HepG2 (cell line): ENCODE results near the gene GLT1D1. TPM values are rescaled to one million over a fixed set of nuclear protein-coding genes. Genes with fewer than 3 reads are reported as not detected.

Source experiments
- AGO1 ChIP-seq: fragments of 200-400 bp; formaldehyde crosslinking; IDR thresholded peaks from 2 replicates; pipeline ENCODE4 v1.6.1; 2017; ENCODE audit warnings: mild to moderate bottlenecking, low read depth, low read length, moderate library complexity; ENCODE audit not compliant: poor library complexity, severe bottlenecking
- HMG20A ChIP-seq: IDR thresholded peaks from 2 replicates; pipeline ENCODE4 v1.6.1; 2016; ENCODE audit warnings: borderline replicate concordance
- HMG20B ChIP-seq: conservative IDR thresholded peaks from 2 replicates; pipeline ENCODE4 v1.6.1; 2016; ENCODE audit warnings: missing genetic modification reagents, missing compliant biosample characterization
- HNF4A ChIP-seq: sonication (generic); formaldehyde crosslinking; IDR thresholded peaks from 2 replicates; pipeline ENCODE4 v1.4.0; 2020; ENCODE audit warnings: missing genetic modification reagents
- IRX3 ChIP-seq: sonication (generic); formaldehyde crosslinking; IDR thresholded peaks from 2 replicates; pipeline ENCODE4 v1.8.1; 2023; ENCODE audit warnings: mild to moderate bottlenecking, low read depth, missing genetic modification reagents, borderline replicate concordance
- KDM2A ChIP-seq: sonication (generic); formaldehyde crosslinking; IDR thresholded peaks from 2 replicates; pipeline ENCODE4 v1.4.0; 2020; ENCODE audit warnings: low read depth, missing genetic modification reagents, borderline replicate concordance
- PCBP1 ChIP-seq: fragments of 200-400 bp; formaldehyde crosslinking; IDR thresholded peaks from 2 replicates; pipeline ENCODE4 v1.6.1; 2017; ENCODE audit warnings: mild to moderate bottlenecking, low read depth, low read length, borderline replicate concordance
- PHF5A ChIP-seq: IDR thresholded peaks from one replicate; pipeline ENCODE4 v1.6.1; 2018; ENCODE audit warnings: low read depth, missing genetic modification reagents; ENCODE audit not compliant: unreplicated experiment
- SIN3A ChIP-seq: IDR thresholded peaks from 2 replicates; pipeline ENCODE4 v1.6.1; 2011; ENCODE audit warnings: low read depth, mild to moderate bottlenecking, control low read depth, low read length, borderline replicate concordance
- ZNF124 ChIP-seq: sonication (generic); formaldehyde crosslinking; IDR thresholded peaks from 2 replicates; pipeline ENCODE4 v1.4.0; 2020; ENCODE audit warnings: missing genetic modification reagents
- ZNF232 ChIP-seq: sonication (generic); formaldehyde crosslinking; IDR thresholded peaks from 2 replicates; pipeline ENCODE4 v1.4.0; 2020; ENCODE audit warnings: missing genetic modification reagents, borderline replicate concordance
- ZNF619 ChIP-seq: sonication (generic); formaldehyde crosslinking; IDR thresholded peaks from 2 replicates; pipeline ENCODE4 v1.4.0; 2020; ENCODE audit warnings: mild to moderate bottlenecking, missing genetic modification reagents
- ZNF703 ChIP-seq: sonication (generic); formaldehyde crosslinking; IDR thresholded peaks from 2 replicates; pipeline ENCODE4 v1.5.1; 2020; ENCODE audit warnings: missing genetic modification reagents, mild to moderate bottlenecking, moderate library complexity, borderline replicate concordance
- ZNF878 ChIP-seq: sonication (generic); formaldehyde crosslinking; IDR thresholded peaks from 2 replicates; pipeline ENCODE4 v1.8.1; 2023; ENCODE audit warnings: mild to moderate bottlenecking, missing genetic modification reagents, moderate library complexity
- ZSCAN30 ChIP-seq: sonication (generic); formaldehyde crosslinking; IDR thresholded peaks from 2 replicates; pipeline ENCODE4 v1.5.0; 2020; ENCODE audit warnings: mild to moderate bottlenecking, missing genetic modification reagents
- polyA plus RNA-seq, 8 experiments: library from polyadenylated mRNA; depleted of rRNA in 3 of 8; stranded (reverse) in 7 of 8; unstranded in 1 of 8; fragments of >200 nt; fragmentation: Illumina TruSeq in 4 of 8; extraction: Trizol in 4 of 8; gene quantifications; 2 replicates each; pipeline versions ENCODE4 v1.2.1 to v1.2.3, GENCODE V29; 2011 to 2016; ENCODE audit warnings: low read depth in 4 of 8, missing spikeins in 1 of 8, mixed read lengths in 1 of 8; ENCODE audit not compliant: insufficient read depth in 1 of 8
- total RNA-seq, 5 experiments: library from RNA; depleted of rRNA; stranded (reverse); fragments of >200 nt; fragmentation: Illumina TruSeq; extraction: Trizol; gene quantifications; 2 replicates each; pipeline ENCODE4 v1.2.3, GENCODE V29; 2016; ENCODE audit warnings: low read depth in 1 of 5
- TF ChIP-seq, protein P1 (sequence below): sonication (generic); formaldehyde crosslinking; conservative IDR thresholded peaks from 2 replicates; pipeline ENCODE4 v1.4.0; 2020; ENCODE audit warnings: mild to moderate bottlenecking, missing genetic modification reagents, moderate library complexity
- TF ChIP-seq, protein P2 (sequence below): sonication (generic); IDR thresholded peaks from 2 replicates; pipeline ENCODE4 v1.6.1; 2016; ENCODE audit warnings: low read depth, borderline replicate concordance
- TF ChIP-seq, protein P3 (sequence below): sonication (generic); formaldehyde crosslinking; IDR thresholded peaks from 2 replicates; pipeline ENCODE4 v1.4.0; 2020; ENCODE audit warnings: mild to moderate bottlenecking, missing genetic modification reagents, borderline replicate concordance
- TF ChIP-seq, protein P4 (sequence below): sonication (generic); formaldehyde crosslinking; IDR thresholded peaks from 2 replicates; pipeline ENCODE4 v1.5.0; 2020; ENCODE audit warnings: mild to moderate bottlenecking, missing genetic modification reagents, borderline replicate concordance

Gene GLT1D1
- total and polyA plus RNA-seq, 2 of the 13 experiments (the other 11 are each of a cell fraction or from before 2014, with no cell fraction given), result 0.09 to 0.17 TPM

DNA sequence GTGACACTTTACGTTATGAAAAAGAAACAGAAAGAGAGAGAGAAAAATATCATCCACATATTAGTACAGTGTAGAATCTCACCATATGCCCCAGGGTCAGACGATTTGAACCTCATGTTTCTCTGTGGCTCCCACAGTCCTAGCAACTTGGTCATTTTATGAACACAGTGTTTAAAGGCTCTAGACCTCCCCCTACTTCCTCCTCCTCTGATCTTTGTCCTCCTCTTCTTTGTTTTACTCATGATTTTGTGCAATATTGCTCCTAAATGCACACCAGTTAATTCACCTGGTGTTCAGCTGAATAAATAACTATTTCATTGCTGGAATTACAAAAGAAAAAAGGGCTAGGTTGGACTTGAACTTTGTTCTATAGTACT, 18.2 kb downstream of the GLT1D1 start (continued):
- TF ChIP-seq, protein P1, sequence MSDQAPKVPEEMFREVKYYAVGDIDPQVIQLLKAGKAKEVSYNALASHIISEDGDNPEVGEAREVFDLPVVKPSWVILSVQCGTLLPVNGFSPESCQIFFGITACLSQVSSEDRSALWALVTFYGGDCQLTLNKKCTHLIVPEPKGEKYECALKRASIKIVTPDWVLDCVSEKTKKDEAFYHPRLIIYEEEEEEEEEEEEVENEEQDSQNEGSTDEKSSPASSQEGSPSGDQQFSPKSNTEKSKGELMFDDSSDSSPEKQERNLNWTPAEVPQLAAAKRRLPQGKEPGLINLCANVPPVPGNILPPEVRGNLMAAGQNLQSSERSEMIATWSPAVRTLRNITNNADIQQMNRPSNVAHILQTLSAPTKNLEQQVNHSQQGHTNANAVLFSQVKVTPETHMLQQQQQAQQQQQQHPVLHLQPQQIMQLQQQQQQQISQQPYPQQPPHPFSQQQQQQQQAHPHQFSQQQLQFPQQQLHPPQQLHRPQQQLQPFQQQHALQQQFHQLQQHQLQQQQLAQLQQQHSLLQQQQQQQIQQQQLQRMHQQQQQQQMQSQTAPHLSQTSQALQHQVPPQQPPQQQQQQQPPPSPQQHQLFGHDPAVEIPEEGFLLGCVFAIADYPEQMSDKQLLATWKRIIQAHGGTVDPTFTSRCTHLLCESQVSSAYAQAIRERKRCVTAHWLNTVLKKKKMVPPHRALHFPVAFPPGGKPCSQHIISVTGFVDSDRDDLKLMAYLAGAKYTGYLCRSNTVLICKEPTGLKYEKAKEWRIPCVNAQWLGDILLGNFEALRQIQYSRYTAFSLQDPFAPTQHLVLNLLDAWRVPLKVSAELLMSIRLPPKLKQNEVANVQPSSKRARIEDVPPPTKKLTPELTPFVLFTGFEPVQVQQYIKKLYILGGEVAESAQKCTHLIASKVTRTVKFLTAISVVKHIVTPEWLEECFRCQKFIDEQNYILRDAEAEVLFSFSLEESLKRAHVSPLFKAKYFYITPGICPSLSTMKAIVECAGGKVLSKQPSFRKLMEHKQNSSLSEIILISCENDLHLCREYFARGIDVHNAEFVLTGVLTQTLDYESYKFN (CRISPR knock-in tag), result 0 out of 2 replicates have a peak, but pooled peaks have one; percentile 17
- TF ChIP-seq, protein P2, sequence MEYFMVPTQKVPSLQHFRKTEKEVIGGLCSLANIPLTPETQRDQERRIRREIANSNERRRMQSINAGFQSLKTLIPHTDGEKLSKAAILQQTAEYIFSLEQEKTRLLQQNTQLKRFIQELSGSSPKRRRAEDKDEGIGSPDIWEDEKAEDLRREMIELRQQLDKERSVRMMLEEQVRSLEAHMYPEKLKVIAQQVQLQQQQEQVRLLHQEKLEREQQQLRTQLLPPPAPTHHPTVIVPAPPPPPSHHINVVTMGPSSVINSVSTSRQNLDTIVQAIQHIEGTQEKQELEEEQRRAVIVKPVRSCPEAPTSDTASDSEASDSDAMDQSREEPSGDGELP, result peak; percentile 42; the same call in 1 of the 2 replicates
- TF ChIP-seq ZNF232 (no peak), AGO1 (no peak), HNF4A (CRISPR knock-in tag) (peak; percentile 41; the same call in 1 of the 2 replicates), PHF5A (no peak), IRX3 (CRISPR knock-in tag) (no peak), ZSCAN30 (CRISPR knock-in tag) (no peak), KDM2A (CRISPR knock-in tag) (no peak), SIN3A (no peak), HMG20A (CRISPR knock-in tag) (no peak), ZNF703 (CRISPR knock-in tag) (no peak), ZNF124 (no peak), HMG20B (CRISPR knock-in tag) (no peak), PCBP1 (no peak), ZNF619 (no peak), ZNF878 (CRISPR knock-in tag) (no peak)
- TF ChIP-seq, protein P3, sequence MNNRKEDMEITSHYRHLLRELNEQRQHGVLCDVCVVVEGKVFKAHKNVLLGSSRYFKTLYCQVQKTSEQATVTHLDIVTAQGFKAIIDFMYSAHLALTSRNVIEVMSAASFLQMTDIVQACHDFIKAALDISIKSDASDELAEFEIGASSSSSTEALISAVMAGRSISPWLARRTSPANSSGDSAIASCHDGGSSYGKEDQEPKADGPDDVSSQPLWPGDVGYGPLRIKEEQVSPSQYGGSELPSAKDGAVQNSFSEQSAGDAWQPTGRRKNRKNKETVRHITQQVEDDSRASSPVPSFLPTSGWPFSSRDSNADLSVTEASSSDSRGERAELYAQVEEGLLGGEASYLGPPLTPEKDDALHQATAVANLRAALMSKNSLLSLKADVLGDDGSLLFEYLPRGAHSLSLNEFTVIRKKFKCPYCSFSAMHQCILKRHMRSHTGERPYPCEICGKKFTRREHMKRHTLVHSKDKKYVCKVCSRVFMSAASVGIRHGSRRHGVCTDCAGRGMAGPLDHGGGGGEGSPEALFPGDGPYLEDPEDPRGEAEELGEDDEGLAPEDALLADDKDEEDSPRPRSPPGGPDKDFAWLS (CRISPR knock-in tag), result no peak
- TF ChIP-seq, protein P4, sequence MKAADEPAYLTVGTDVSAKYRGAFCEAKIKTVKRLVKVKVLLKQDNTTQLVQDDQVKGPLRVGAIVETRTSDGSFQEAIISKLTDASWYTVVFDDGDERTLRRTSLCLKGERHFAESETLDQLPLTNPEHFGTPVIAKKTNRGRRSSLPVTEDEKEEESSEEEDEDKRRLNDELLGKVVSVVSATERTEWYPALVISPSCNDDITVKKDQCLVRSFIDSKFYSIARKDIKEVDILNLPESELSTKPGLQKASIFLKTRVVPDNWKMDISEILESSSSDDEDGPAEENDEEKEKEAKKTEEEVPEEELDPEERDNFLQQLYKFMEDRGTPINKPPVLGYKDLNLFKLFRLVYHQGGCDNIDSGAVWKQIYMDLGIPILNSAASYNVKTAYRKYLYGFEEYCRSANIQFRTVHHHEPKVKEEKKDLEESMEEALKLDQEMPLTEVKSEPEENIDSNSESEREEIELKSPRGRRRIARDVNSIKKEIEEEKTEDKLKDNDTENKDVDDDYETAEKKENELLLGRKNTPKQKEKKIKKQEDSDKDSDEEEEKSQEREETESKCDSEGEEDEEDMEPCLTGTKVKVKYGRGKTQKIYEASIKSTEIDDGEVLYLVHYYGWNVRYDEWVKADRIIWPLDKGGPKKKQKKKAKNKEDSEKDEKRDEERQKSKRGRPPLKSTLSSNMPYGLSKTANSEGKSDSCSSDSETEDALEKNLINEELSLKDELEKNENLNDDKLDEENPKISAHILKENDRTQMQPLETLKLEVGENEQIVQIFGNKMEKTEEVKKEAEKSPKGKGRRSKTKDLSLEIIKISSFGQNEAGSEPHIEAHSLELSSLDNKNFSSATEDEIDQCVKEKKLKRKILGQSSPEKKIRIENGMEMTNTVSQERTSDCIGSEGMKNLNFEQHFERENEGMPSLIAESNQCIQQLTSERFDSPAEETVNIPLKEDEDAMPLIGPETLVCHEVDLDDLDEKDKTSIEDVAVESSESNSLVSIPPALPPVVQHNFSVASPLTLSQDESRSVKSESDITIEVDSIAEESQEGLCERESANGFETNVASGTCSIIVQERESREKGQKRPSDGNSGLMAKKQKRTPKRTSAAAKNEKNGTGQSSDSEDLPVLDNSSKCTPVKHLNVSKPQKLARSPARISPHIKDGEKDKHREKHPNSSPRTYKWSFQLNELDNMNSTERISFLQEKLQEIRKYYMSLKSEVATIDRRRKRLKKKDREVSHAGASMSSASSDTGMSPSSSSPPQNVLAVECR (CRISPR knock-in tag), result no peak
- TF ChIP-seq, all 625 proteins: peak for 9
